Choroid plexus epithelial cell (primary cell): Measurements from ENCODE around the gene SLX4IP.
"Not testable (repeated sequence)": the region's sequence is repeated elsewhere in the genome, so short reads cannot be mapped to it uniquely, and the experiment has no call there.

Source experiments
- DNase-seq: peaks from one replicate; pipeline ENCODE4 v3.0.0-alpha.2; 2010; ENCODE audit warnings: low read depth
- H3K4me3 ChIP-seq: 2 replicates; pipeline ENCODE4 v1.5.1; 2011; ENCODE audit warnings: low read depth, mild to moderate bottlenecking, control low read depth, low read length, moderate library complexity
- CTCF ChIP-seq: conservative IDR thresholded peaks from 2 replicates; pipeline ENCODE4 v1.5.1; 2011; ENCODE audit warnings: low read depth, mild to moderate bottlenecking, control low read depth, inconsistent platforms, low read length, moderate library complexity

The SLX4IP gene

GRCh38 chr20:10584371-10584770, 149.3 kb downstream of the SLX4IP start:
- TF ChIP-seq CTCF: no peak
- no peak overlapping the region for H3K4me3 ChIP-seq
- no peak for DNase-seq

GRCh38 chr20:10585308-10585707, 150.2 kb downstream of the SLX4IP start:
- TF ChIP-seq CTCF: no peak
- H3K4me3 ChIP-seq: no peak overlapping the region
- no peak for DNase-seq

GRCh38 chr20:10586296-10586695, 151.2 kb downstream of the SLX4IP start:
- H3K4me3 ChIP-seq: no peak overlapping the region
- TF ChIP-seq CTCF: no peak
- no peak for DNase-seq

- not testable (repeated sequence) for H3K4me3 ChIP-seq, DNase-seq
These were observed 155.3 kb downstream of the SLX4IP start for GRCh38 chr20:10590446-10590845.

- TF ChIP-seq CTCF: no peak
- DNase-seq: no peak
- no peak overlapping the region for H3K4me3 ChIP-seq
These were observed 156.0 kb downstream of the SLX4IP start for GRCh38 chr20:10590950-10591671.

- no peak for TF ChIP-seq CTCF
- no peak for DNase-seq
- H3K4me3 ChIP-seq: no peak overlapping the region
These were observed 156.9 kb downstream of the SLX4IP start for GRCh38 chr20:10591946-10592521.

- DNase-seq: peak; percentile 57
- TF ChIP-seq CTCF: no peak
- H3K4me3 ChIP-seq: no peak overlapping the region
These were observed 159.3 kb downstream of the SLX4IP start for GRCh38 chr20:10594296-10594868.
